Calu3 (cell line): ENCODE data around the gene FRMD7. TPM values are rescaled to one million over a fixed set of nuclear protein-coding genes. Genes with fewer than 3 reads are reported as not detected.
A peak's percentile ranks its signal among the peaks of the same experiment; 100 is the strongest.

Source experiments
- Bru-seq: library from RNA; stranded (reverse); fragments of 400-500 nt; gene quantifications from one replicate; lab custom pipeline; 2021; lab: Mats Ljungman, UMichigan
- BruChase-seq, 2 experiments: library from RNA; stranded (reverse); fragments of 400-500 nt; gene quantifications; one replicate each; lab custom pipeline; 2021; lab: Mats Ljungman, UMichigan
- BruUV-seq: library from RNA; stranded (reverse); fragments of 400-500 nt; replicated peaks from 2 replicates; lab custom pipeline; 2021; lab: Mats Ljungman, UMichigan
- CTCF ChIA-PET: fragments of 300-600 bp; sonication (Branson Sonifier 250); formaldehyde crosslinking; loops from one replicate; lab custom pipeline; 2022; ENCODE audit warnings: antibody characterized with exemption; lab: Charles Lee
- DNase-seq: peaks from one replicate; pipeline ENCODE4 v3.0.0; 2022
- H3K27ac Mint-ChIP-seq: one replicate; pipeline ENCODE4 v1.8.0; 2022; ENCODE audit warnings: mixed read lengths; ENCODE audit not compliant: unreplicated experiment
- H3K27me3 Mint-ChIP-seq: one replicate; pipeline ENCODE4 v1.8.0; 2022; ENCODE audit warnings: mixed read lengths; ENCODE audit not compliant: unreplicated experiment
- H3K36me3 Mint-ChIP-seq: one replicate; pipeline ENCODE4 v1.8.0; 2022; ENCODE audit warnings: mild to moderate bottlenecking, moderate library complexity, mixed read lengths; ENCODE audit not compliant: insufficient read depth, unreplicated experiment
- H3K4me1 Mint-ChIP-seq: one replicate; pipeline ENCODE4 v1.8.0; 2022; ENCODE audit warnings: mild to moderate bottlenecking, low read depth, mixed read lengths; ENCODE audit not compliant: unreplicated experiment
- H3K4me3 Mint-ChIP-seq: one replicate; pipeline ENCODE4 v1.8.0; 2022; ENCODE audit warnings: mild to moderate bottlenecking, low read depth, moderate library complexity, mixed read lengths; ENCODE audit not compliant: unreplicated experiment
- H3K9me3 Mint-ChIP-seq: one replicate; pipeline ENCODE4 v1.8.0; 2022; ENCODE audit warnings: low read depth, mixed read lengths; ENCODE audit not compliant: unreplicated experiment
- intact Hi-C: fragments of 100-400 bp; cut with micrococcal nuclease; formaldehyde crosslinking; loops from one replicate; pipeline ENCODE4 v1.10.0; 2022; ENCODE audit not compliant: unreplicated experiment
- long read RNA-seq: library from polyadenylated mRNA; stranded (forward); transcript quantifications from one replicate; pipeline ENCODE4 v2.0.0, GENCODE V29; 2022
- total RNA-seq: library from RNA; stranded (reverse); gene quantifications from 2 replicates; pipeline ENCODE4 v1.2.3, GENCODE V29; 2022
- TF ChIP-seq, protein P1 (sequence below): fragments of 200-600 bp; IDR thresholded peaks from one replicate; pipeline ENCODE4 v1.8.0; 2022; ENCODE audit warnings: antibody characterized with exemption; ENCODE audit not compliant: unreplicated experiment

FRMD7 gene, protein sequence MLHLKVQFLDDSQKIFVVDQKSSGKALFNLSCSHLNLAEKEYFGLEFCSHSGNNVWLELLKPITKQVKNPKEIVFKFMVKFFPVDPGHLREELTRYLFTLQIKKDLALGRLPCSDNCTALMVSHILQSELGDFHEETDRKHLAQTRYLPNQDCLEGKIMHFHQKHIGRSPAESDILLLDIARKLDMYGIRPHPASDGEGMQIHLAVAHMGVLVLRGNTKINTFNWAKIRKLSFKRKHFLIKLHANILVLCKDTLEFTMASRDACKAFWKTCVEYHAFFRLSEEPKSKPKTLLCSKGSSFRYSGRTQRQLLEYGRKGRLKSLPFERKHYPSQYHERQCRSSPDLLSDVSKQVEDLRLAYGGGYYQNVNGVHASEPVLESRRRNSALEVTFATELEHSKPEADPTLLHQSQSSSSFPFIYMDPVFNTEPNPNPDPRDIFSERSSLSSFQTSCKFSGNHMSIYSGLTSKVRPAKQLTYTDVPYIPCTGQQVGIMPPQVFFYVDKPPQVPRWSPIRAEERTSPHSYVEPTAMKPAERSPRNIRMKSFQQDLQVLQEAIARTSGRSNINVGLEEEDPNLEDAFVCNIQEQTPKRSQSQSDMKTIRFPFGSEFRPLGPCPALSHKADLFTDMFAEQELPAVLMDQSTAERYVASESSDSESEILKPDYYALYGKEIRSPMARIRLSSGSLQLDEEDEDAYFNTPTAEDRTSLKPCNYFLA
- total RNA-seq (not detected in 2 replicates), Bru-seq, nascent RNA (percentile 4 among the genes with signal in this experiment), BruChase-seq, experiment 1, labeled RNA remaining after a 6-hour chase (percentile 5 among the genes with signal in this experiment), BruChase-seq, experiment 2, labeled RNA remaining after a 2-hour chase (percentile 7 among the genes with signal in this experiment)
- long read RNA-seq = 0 reads

DNA sequence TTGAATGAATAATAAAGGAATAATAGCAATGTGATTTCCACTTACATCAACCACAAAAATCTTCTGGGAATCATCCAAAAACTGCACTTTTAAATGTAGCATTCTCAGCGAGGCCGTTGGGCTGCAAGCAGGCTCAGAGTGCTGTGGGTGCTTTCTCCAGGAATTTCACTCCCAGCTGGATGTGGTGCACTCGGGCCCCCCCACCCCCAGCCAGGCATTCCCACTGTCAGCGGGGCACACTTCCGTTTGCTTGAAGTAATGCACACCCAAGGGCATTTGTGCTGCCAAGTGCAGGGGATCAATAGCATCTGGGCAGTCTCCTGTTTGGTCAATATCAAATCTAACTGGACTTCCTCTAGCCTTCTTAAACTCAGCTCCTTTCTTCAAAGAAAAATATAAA lies at the start of gene FRMD7:
Gene FRMD7, minus strand, starts transcription at position 278 of the 400 bp plus-strand sequence. Its CDS starts 176 bp downstream, at position 102.
- CTCF ChIA-PET = no interaction called here
- Mint-ChIP-seq H3K4me1 (no peaks in the 10 kb centered on the region), H3K4me3 (no peak within 1 kb of the TSS), H3K9me3 (peaks cover 4% of the 10 kb centered on the region), H3K36me3 (no peaks in the 10 kb centered on the region), H3K27me3 (no peaks in the 10 kb centered on the region), H3K27ac (no peak within 1 kb of the TSS)
- TF ChIP-seq, protein P1, sequence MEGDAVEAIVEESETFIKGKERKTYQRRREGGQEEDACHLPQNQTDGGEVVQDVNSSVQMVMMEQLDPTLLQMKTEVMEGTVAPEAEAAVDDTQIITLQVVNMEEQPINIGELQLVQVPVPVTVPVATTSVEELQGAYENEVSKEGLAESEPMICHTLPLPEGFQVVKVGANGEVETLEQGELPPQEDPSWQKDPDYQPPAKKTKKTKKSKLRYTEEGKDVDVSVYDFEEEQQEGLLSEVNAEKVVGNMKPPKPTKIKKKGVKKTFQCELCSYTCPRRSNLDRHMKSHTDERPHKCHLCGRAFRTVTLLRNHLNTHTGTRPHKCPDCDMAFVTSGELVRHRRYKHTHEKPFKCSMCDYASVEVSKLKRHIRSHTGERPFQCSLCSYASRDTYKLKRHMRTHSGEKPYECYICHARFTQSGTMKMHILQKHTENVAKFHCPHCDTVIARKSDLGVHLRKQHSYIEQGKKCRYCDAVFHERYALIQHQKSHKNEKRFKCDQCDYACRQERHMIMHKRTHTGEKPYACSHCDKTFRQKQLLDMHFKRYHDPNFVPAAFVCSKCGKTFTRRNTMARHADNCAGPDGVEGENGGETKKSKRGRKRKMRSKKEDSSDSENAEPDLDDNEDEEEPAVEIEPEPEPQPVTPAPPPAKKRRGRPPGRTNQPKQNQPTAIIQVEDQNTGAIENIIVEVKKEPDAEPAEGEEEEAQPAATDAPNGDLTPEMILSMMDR = no peak
- intact Hi-C loops = no loop called here
- DNase-seq = no peak
- BruUV-seq = no TSS peak

DNA sequence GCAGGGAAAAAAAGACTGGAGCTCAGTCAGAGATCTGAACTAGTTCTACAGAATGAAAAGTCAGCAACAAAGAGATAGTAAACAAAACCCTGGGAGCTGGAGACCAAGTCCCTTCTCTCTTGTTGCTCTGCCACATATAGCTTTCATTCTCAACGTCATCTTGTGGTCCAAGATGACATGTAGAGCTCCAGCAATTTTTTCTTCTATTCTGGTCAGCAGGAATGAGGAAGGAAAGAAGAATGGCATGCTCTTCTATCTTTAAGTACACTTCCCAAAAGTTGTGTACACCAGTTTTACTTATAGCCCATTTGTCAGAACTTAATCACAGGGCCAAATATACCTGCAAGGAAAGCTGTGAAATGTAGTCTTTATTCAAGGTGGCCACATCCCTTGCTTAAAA lies 45.8 kb upstream of the FRMD7 start:
- no peak for DNase-seq
- Mint-ChIP-seq H3K27ac (no peak overlapping the region), H3K27me3 (no peaks in the 10 kb centered on the region), H3K4me3 (no peak overlapping the region), H3K36me3 (no peaks in the 10 kb centered on the region), H3K9me3 (no peaks in the 10 kb centered on the region), H3K4me1 (no peaks in the 10 kb centered on the region)
- TF ChIP-seq, protein P1 = no peak
- no TSS peak for BruUV-seq
- CTCF ChIA-PET = no interaction called here
- intact Hi-C loops = no loop called here

DNA sequence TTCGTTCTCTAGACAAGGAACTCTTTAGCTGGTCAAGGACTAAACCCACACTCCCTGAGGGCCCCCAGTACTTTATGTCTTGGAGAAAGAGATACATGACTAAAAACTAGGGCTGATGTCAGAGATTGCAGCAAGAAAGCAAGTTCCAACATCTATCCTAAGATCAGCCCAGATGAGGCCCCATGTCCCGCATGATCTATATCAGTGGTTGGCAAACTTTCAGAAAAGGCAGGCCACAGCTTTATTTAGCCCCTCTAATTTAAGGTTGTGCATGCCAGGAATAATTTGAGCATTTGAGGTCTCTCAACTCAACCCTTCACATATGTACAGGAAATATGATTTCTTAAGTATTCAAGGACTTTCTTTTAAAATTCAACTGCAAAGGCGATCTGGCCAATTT lies 44.1 kb upstream of the FRMD7 start:
- H3K36me3 Mint-ChIP-seq = no peaks in the 10 kb centered on the region
- CTCF ChIA-PET = no interaction called here
- TF ChIP-seq, protein P1 = no peak
- intact Hi-C loops = no loop called here
- H3K27me3 Mint-ChIP-seq = peaks cover 6% of the 10 kb centered on the region
- H3K9me3 Mint-ChIP-seq = no peaks in the 10 kb centered on the region
- H3K27ac Mint-ChIP-seq = no peak overlapping the region
- BruUV-seq = no TSS peak
- no peaks in the 10 kb centered on the region for H3K4me1 Mint-ChIP-seq
- no peak for DNase-seq
- H3K4me3 Mint-ChIP-seq = no peak overlapping the region

DNA sequence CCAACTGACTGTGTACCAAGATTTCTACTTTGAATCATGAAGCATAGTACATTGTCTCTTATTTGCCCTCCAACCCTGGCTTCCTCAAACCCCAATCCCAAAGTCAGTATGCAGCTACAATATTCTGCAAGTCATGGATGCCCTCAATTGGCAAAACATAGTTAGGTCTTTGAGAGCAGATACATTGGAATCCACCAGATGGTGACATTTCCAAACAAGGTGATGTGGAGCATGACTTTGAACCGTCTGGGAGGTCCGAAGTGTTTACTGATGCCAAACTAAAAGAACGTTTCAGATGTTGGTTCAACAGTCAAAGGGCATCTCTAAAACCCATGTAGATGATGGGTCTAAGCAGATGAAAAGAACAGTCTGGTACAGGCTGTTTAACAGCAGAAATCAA lies 43.7 kb upstream of the FRMD7 start:
- no peak for DNase-seq
- TF ChIP-seq, protein P1 = no peak
- no peak overlapping the region for H3K4me3 Mint-ChIP-seq
- no peaks in the 10 kb centered on the region for H3K9me3 Mint-ChIP-seq
- no peaks in the 10 kb centered on the region for H3K4me1 Mint-ChIP-seq
- no peak overlapping the region for H3K27ac Mint-ChIP-seq
- CTCF ChIA-PET = no interaction called here
- peaks cover 10% of the 10 kb centered on the region for H3K27me3 Mint-ChIP-seq
- no TSS peak for BruUV-seq
- intact Hi-C loops = no loop called here
- no peaks in the 10 kb centered on the region for H3K36me3 Mint-ChIP-seq
